HG02763 (cell line): ENCODE measurements around the gene TBX15.

ENCODE experiments used
- ATAC-seq: cut with Tn5 transposase; IDR thresholded peaks from one replicate; pipeline ENCODE4 v1.9.1; 2021; ENCODE audit warnings: mild to moderate bottlenecking, moderate library complexity; ENCODE audit not compliant: unreplicated experiment

Gene TBX15

DNA sequence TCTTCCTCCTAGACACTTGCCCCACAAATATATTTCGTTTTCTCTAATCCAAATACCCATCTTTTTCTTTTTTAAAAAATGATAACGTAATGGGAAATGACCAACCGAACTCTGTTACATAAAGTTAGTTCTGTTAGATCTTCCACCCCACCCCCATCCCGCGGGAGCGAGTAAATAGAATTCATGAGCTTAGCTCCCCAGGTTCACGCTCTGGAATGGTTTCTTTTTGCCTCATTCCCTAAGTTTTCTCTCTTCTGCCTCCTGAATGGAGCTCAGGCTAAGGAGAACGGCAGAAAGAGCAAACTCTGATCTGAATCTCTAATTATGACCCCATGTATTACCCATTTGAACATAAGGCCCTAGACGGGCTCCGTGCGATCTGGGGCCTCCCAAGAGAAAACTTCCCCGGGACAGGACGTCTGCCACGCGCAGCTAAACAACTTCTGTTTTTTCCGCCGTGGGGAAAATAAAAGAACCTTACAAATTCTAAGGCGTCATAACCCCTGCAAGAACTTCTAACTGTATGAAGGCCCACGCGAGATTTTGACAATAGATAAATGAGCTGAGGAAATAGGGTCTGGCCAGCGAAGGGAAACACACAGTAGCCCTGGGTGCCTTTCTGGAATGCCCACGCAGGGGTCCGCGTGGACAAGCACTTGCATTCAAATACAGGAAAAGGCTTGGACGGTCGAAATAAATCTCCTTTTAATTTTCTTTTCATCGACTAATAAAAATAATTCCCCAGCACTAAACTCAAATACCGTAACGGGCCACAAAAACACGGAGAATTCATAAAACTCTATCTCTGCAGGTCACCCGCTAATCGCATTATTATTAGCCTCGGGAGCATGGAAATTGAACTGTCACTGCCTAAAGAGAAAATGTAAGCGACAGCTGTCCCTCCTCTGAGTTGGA, 2.2 kb downstream of the TBX15 start:
- ATAC-seq = no peak

DNA sequence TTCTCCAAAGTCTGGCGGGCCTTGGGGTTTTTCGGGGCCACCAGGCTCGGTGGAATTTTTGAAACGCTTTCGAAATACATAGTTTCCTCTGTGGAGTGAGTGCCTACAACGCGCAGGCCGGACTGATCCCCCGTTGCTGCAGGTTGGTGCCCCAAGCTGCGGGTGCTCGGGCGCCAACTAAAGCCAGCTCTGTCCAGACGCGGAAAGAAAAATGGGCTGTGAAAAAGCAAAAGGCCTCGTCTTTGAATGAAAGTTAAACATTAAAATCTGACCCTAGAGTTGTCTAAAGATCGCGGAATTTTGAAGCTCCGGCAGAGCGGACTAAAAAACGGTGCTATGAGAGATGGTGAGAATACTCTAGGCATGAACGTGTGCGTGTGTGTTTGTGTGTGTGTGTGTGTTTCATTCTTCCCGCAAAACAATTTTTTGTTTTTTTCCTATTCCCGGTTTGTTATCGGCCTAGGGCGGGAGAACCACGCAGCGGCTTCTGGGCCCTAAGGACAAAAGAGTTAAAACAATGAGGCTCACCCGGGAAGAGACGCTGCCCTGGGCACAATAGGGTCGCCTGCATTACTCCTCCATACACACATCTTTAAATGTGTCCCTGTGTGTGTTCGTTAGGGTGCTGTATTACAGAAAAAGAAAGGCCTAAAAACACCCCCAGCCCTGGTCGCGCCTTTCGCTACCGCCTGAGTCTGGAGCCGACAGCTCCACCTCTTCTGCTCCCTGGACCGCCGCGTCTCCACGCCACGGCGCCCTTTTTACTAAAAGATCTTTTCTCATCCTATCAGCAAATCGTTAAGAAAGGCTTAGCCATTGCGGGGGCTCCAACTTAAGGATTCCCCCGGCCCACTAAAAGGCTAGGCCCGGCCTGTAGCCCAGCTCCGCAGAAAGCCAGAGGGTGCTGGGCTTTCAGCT, 3.2 kb downstream of the TBX15 start:
- no peak for ATAC-seq

GRCh38 chr1:118984086-118984721, 3.9 kb downstream of the TBX15 start:
- no peak for ATAC-seq

GRCh38 chr1:118983558-118984041, 4.5 kb downstream of the TBX15 start:
- ATAC-seq = no peak

DNA sequence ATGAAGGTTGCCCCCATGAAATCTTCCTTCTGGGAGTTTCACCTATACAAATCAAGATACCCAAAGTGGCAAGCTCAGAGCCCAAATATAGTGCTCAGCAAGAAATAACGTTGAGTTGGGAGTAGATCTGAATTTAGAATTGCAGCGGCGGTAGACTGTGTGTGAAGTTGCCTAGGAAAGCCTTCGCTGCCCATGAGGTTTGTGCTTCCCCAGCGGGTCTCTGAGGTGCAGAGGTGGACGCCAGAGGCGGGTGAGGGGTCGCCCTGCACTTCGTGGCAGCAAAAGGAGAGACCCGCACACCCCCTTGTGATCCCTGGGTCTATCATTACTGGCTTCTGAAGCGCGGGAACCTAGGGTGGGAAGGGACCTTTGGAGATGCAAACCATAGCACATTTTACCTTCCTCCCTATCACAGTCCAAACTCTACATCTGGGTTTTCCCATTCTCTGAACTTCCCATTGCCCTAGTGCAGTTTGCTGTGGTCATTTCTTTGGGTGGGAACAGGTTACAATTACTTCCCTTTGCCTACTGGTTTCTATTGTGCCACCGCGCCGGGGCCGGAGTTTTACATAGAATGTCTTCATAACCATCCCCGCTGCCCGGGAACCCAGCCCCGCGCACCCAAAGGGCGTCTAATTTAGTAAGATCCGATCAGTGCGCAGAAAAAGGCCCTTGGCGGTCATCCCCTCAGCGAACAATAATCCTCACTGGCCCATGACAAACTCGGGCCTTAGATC, 5.2 kb downstream of the TBX15 start:
- ATAC-seq = no peak

- no peak for ATAC-seq
Observed at GRCh38 chr1:118982266-118982665, 5.9 kb downstream of the TBX15 start.

GRCh38 chr1:118981436-118981835, 6.7 kb downstream of the TBX15 start:
- ATAC-seq = no peak

DNA sequence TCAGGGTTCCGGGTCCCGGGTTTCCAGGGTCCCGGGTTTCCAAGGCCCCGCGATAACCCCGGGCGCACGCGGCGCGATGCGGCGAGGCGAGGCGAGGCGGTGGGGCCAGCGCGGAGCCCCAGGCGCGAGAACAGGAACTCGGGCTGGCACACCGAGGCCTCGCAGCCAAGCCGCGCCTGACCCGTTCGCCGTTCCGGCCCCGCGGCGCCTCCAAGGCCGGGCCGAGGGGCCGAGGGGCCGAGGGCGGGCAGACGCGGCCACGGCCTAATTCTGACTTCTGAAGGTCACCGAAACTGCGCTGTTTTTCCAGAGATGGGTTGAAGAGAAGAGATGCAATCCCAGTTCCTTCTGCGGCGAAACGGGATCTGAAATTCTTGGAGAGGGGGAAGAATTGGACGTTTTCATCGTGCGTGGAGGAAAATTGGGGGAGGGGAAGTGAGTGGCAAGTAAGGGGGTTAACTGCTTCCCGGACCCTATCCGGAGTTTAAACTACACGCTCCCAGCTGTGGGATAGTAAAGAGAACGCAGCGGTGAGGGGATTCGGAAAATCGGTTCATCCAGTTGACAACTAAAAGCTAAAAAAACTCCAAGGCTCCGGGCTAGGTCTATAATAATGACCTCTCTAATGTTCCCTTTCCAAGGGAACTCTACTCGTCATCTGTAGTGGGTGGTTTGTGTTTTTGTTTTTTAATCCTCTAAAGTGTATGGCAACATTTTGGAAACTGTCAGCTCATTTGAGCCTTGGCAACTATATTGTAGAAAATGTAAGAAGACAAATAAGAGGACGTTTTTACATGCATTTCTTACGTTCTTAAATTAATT, 8.2 kb downstream of the TBX15 start:
- ATAC-seq = no peak

- no peak for ATAC-seq
Observed at GRCh38 chr1:118978914-118979701, 9.0 kb downstream of the TBX15 start.

DNA sequence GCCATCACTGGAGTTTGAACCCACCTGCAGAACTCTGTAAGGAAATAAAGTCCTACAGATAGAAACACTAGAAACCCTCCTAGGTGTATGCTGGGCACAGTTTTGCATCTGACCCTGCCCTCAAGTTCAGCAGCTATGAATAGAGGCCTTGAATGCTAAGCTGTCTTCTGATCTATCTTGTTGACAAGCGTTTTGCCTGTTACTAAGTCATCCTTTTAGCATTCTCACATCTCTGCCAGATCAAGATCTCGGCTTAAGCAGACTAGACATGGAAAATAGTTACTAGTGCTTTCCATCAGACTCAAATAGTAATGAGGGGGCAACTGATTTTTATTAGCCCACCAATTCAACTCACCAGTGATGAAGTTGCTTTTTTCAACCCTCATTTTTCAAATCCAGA, 10.5 kb downstream of the TBX15 start:
- ATAC-seq = no peak

- ATAC-seq = no peak
Observed at GRCh38 chr1:118974661-118975060, 13.5 kb downstream of the TBX15 start.

DNA sequence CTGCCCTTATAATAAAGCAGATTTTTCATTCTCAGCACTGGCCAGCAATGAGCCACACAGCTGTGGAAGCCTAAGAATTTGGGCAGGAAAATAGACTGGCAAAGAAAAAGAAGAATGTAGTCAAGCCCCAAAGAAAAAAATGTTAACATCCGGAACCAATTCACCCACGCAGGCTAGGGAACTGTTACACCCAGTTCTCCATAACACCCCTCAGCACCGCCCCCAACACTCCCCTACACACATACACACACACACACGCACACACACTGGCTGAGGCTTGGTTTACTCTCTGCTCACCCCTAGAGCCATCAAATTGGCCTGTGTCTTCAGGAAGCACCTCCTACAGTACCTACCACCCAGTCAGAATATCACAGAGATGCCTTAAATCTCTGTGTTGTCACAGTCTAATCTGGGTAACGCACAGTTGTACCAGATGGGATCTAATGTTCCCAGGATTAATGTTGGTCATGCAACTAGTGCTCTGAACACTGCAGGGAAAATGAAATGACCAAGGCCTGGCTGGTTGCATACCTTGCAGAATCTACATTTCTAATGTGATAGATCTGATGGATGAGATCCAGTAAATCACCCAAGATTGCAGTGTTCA, 14.5 kb downstream of the TBX15 start:
- no peak for ATAC-seq

- no peak for ATAC-seq
Observed at GRCh38 chr1:118973032-118973431, 15.1 kb downstream of the TBX15 start.

DNA sequence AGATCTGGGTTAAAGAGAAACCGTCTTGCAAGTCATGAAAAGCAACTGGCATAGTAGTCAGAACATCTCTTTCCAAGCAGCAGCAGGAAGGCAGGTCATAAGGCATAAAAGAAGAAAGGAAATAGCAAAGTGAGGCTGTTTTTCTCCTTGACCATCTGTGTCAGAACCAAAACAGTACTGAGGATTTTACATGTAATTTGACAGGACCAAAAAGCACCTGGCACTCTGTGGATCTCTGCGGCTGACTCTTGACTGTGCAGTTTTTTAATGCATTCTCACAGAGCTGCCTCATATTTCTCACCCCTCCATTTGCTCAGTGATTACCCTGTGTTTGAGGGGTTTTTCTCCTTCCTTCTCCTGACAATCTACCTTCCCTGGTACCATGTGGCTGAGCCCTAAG, 17.7 kb downstream of the TBX15 start:
- no peak for ATAC-seq

- no peak for ATAC-seq
Observed at GRCh38 chr1:118963456-118964430, 24.4 kb downstream of the TBX15 start.

DNA sequence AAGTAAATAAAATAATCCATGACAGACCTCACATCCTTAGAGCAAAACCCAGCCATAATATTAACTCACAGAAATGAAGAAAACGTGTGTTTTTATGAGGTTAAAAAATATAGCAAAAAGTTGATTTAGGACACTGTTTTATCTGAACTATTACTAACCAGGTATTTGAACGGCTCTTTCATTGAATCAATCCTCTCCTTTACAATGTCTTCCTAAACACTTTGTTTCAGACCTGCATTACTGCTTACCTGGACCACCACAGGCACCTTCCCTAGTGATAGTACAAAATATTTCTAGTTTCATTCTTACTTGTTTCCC, 25.0 kb downstream of the TBX15 start:
- ATAC-seq = no peak

GRCh38 chr1:118961156-118961555, 27.0 kb downstream of the TBX15 start:
- no peak for ATAC-seq
